Epithelial cell of proximal tubule (primary cell): Measurements from ENCODE around the gene GSTM2. TPM values are rescaled to one million over a fixed set of nuclear protein-coding genes. Genes with fewer than 3 reads are reported as not detected.

Experiments
- DNase-seq: peaks from one replicate; pipeline ENCODE4 v3.0.0-alpha.2; 2011; ENCODE audit warnings: low read depth
- H3K4me3 ChIP-seq: 2 replicates; pipeline ENCODE4 v1.5.1; 2011; ENCODE audit warnings: low read depth, mild to moderate bottlenecking, low read length
- CTCF ChIP-seq: conservative IDR thresholded peaks from 2 replicates; pipeline ENCODE4 v1.5.1; 2012; ENCODE audit warnings: low read depth, mild to moderate bottlenecking, low read length
- total RNA-seq: library from RNA; depleted of rRNA; stranded (reverse); fragments of >200 nt; gene quantifications from 2 replicates; pipeline ENCODE4 v1.2.3, GENCODE V29; 2015

The GSTM2 gene
- total RNA-seq, 1 donor from 2014 or later = 8.9 TPM

GRCh38 chr1:109640285-109640865 is 27.5 kb upstream of the GSTM2 start:
- no peak for DNase-seq
- TF ChIP-seq CTCF = peak; percentile 84
- no peak overlapping the region for H3K4me3 ChIP-seq

GRCh38 chr1:109641078-109641740 is 26.6 kb upstream of the GSTM2 start:
- DNase-seq = no peak
- no peak overlapping the region for H3K4me3 ChIP-seq
- no peak for TF ChIP-seq CTCF

GRCh38 chr1:109641861-109642260 is 26.0 kb upstream of the GSTM2 start:
- no peak for TF ChIP-seq CTCF
- H3K4me3 ChIP-seq = no peak overlapping the region
- no peak for DNase-seq

- no peak overlapping the region for H3K4me3 ChIP-seq
- DNase-seq = no peak
- no peak for TF ChIP-seq CTCF
These were observed 25.2 kb upstream of the GSTM2 start for GRCh38 chr1:109642626-109643025.

- no peak overlapping the region for H3K4me3 ChIP-seq
- TF ChIP-seq CTCF = peak; percentile 89
These were observed 24.2 kb upstream of the GSTM2 start for GRCh38 chr1:109643385-109644230.

GRCh38 chr1:109644670-109645069 is 23.2 kb upstream of the GSTM2 start:
- TF ChIP-seq CTCF = no peak
- H3K4me3 ChIP-seq = no peak overlapping the region
- DNase-seq = no peak

More at GRCh38 chr1:109643385-109644230, 24.2 kb upstream of the GSTM2 start:
- no peak for DNase-seq
